Hepatocyte (in vitro differentiated cells): ENCODE results near the gene MCAT.

Source experiments
- EZH2phosphoT487 ChIP-seq: fragments of 200-600 bp; sonication (generic); IDR thresholded peaks from one replicate; pipeline ENCODE4 v1.6.1; 2018; ENCODE audit warnings: antibody characterized with exemption, mild to moderate bottlenecking, low read depth, moderate library complexity; ENCODE audit not compliant: unreplicated experiment, severe bottlenecking
- TF ChIP-seq, protein P1 (sequence below): fragments of 200-600 bp; sonication (generic); IDR thresholded peaks from 2 replicates; pipeline ENCODE4 v1.5.1; 2016; ENCODE audit warnings: antibody characterized with exemption, mild to moderate bottlenecking; ENCODE audit not compliant: poor library complexity

- no peak for TF ChIP-seq EZH2phosphoT487
- TF ChIP-seq, protein P1, sequence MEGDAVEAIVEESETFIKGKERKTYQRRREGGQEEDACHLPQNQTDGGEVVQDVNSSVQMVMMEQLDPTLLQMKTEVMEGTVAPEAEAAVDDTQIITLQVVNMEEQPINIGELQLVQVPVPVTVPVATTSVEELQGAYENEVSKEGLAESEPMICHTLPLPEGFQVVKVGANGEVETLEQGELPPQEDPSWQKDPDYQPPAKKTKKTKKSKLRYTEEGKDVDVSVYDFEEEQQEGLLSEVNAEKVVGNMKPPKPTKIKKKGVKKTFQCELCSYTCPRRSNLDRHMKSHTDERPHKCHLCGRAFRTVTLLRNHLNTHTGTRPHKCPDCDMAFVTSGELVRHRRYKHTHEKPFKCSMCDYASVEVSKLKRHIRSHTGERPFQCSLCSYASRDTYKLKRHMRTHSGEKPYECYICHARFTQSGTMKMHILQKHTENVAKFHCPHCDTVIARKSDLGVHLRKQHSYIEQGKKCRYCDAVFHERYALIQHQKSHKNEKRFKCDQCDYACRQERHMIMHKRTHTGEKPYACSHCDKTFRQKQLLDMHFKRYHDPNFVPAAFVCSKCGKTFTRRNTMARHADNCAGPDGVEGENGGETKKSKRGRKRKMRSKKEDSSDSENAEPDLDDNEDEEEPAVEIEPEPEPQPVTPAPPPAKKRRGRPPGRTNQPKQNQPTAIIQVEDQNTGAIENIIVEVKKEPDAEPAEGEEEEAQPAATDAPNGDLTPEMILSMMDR = no peak
Measured at GRCh38 chr22:43118953-43119458, 24.2 kb downstream of the MCAT start.
